ENCODE measurements around the gene C16orf95.
"Not testable (repeated sequence)": the region's sequence is repeated elsewhere in the genome, so short reads cannot be mapped to it uniquely, and the experiment has no call there.

C16orf95 gene, protein sequence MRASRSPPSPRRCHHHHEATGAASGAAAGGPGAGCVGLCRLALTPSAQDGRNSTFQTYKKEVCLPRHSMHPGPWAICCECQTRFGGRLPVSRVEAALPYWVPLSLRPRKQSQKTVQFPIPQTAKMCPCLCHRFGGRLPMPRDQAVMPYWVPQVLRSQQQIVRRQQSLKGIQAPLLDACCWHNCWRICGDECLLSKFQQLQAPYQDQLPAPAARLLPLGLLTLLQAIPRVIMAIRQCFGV

DNA sequence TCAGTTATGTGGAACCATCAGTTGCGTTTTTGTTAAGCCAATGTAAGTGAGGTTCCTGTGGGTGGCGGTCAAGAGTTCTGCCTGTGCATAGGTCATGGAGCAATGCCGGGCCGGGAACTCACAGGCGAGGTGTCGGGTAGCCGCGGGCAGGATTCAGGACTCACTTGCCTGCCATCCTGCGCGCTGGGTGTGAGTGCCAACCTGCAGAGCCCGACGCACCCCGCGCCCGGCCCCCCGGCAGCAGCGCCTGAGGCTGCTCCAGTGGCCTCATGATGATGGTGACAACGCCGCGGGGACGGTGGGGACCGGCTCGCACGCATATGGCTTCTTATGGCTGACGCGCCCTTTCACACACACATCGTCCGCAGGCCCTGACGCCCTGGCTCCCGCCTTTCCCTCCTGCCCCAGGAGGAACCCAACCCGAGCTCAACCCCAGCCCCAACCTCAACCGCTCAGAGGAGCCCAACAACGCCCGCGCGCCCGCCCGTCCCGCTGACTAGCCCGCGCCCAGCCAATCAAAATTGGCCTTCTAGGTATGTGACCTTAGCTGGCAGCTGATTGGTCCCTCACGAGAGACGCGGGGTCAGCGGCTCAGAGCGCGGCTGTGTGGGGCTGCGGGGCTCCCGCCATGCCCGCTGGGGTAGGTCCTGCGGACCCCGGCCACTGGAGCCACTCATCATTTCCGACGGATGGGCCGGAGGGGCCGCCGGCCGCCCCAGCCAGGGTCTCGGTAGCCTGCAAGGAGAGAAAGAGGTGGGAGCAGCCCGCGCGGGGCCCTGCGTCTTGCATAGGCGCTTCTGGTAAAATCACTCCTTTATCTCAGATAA is at the start of gene C16orf95:
TSS of gene C16orf95 (minus strand) at position 470 of the 827 bp plus-strand sequence. CDS start at position 320, 150 bp downstream.
- peak; percentile 97 for DNase-seq

GRCh38 chr16:87366930-87367329 is 49.7 kb upstream of the C16orf95 start:
- DNase-seq: no peak

DNA sequence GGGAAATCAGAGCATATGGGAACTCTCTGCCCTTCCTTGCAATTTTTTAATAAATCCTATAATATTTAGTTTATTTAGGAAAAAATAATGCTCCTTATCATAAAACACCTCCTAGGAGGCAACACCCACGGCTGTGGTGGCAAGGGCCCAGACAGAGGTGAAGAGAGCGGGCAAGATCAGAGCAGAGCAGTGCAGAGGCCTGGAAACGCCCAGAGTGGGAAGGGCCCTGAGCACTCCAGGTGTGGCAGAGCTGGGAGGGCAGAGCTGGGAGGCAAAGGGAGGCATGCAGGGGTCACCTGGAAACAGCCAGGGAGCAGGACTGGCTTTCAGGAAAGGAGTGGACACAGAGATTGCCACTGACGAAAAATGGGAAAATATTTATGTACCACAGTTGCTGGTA is 49.1 kb upstream of the C16orf95 start:
- DNase-seq: no peak

GRCh38 chr16:87365021-87365713 is 48.0 kb upstream of the C16orf95 start:
- DNase-seq: no peak

DNA sequence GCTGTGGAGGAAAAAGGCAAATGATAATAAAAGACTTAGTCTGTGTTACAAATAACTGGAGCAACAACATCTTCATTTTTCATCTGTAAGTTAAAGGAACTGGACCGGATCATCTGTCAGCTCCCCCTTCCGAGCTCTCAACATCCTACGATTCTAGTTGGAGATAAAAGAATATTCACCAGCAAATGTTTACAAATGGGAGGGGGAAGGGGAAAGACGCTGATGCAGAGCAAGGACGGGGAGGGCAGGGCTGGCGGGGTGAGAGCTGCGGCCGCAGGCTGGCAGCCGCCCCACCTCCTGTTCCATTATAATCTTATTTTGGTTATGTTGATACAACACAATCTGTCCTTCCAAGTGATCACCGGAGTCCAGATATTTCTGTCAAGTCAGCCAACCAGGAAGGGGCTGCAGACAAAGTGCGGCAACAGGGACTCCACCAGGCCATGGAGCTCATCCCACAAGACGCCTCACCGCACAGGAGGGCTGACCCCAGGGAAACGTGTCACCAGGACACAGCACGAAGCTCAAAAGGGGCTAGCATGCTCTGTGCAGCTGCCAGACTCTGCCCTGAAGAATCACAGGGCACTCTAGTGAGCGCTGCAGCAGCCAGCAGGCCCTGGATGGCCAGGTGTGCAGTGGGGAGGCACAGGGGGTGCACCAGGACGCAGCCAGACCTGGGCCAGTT is 46.7 kb upstream of the C16orf95 start:
- DNase-seq: no peak

GRCh38 chr16:87362828-87363559 is 45.8 kb upstream of the C16orf95 start:
- DNase-seq: not testable (repeated sequence)

GRCh38 chr16:87361916-87362619 is 44.9 kb upstream of the C16orf95 start:
- DNase-seq: no peak

DNA sequence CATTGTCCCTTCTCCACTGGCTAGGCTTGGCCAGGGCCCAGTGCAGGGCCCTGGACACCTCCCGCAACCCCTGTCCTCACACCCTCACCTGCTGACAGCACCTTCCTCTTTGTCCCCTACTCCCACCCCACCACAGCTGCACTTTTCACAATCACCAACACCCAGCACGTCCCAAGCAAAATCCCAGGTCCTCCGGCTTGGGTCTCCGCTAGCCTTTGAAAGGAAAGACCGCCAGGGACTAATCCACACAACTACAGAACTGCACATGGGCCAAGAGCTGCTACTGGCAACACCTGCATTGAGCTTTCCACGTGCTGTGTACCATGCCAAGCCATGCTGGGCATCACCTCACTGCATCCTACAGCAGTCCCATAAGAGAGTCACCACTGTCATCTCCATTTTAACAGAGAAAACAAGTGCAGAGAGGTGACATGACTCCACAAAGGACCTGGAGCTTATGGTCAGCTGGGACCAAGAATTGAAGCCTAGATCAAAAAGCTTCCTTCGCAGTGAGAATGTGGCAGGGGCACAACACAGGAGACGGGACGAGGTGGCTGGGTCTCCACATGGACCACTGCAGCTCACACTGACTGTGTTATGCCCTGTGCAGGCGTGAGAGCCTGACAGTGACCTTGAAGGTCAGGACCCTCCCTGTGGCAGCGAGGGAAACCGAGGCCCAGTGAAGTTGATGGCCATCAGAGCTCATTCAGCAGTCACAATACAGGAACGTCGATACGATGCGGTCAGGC is 43.8 kb upstream of the C16orf95 start:
- DNase-seq: no peak

DNA sequence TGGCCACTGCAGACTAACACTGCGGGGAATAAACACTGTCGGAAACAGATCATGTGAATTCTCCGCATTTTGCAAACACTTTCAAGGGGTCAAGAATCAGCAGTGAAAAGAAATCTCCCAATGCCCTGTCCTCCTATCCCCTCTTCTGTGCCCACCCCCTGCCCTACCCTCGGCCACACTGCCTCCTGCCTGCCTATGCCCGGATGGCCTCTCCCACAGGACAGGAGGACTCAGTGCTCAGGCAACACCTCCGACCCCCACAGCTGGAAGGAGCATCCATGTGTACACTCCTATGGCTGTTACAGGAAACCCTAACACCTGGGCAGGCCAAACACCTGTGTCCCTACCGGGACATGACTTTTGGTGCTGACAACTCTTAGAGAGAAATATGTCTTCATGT is 41.9 kb upstream of the C16orf95 start:
- no peak for DNase-seq

DNA sequence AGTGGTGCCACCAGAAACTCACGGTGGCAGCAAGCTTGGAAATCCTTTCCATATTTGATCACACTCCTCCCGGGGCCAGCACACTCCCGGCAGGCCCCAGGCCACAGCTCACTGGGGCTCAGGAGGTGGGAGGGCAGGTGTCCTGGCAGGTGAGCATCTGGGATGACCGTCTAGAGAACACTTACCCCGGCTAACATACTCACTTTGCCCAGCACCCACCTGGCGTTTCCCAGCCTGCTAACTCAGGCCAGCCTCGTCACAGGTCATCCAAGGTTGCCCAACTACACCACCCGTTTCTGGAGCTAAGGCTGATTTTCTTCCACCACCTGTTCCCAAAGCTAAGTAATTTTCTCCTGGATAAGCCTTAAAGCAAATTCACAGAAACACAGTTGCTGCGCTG is 41.5 kb upstream of the C16orf95 start:
- no peak for DNase-seq

- DNase-seq: no peak
Observed at GRCh38 chr16:87358250-87358649, 41.1 kb upstream of the C16orf95 start.

DNA sequence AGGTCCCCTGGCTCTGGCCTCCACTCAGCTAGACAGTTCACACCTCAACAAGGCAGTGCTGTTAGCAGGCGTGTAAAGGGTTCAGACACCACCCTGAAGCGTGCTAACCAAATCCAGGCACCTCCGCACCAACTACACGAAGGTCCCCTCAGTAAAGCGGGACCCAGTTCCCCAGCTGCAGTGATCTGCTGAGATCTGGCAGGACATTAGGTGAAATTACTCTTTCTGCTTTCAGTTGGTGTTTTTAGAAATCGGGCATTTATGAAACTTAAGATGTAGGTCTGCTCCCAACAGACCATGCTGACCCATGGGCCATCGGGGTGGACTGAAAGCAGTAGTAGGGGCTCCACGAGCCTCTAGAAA is 39.3 kb upstream of the C16orf95 start:
- DNase-seq: no peak

GRCh38 chr16:87353613-87354012 is 36.4 kb upstream of the C16orf95 start:
- no peak for DNase-seq

DNA sequence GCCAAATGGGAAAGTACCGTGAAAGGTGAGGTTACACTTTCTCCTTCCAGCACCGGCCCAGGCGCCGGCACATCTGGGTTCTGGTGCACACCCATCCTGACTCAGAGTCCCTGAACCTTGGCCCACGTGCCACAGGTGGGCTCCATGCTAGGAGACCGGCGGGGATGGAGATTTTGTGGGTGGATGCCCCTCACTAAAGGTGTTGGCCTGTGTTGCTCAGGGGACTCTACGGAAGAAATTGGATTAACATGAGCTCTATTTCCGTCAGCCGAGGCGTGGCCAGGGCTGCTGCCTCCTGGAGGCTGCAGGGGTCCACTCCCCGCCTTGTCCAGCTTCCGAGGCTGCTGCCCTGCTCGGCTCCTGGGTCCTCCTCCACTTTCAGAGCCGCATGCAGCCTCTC is 35.6 kb upstream of the C16orf95 start:
- DNase-seq: no peak

DNA sequence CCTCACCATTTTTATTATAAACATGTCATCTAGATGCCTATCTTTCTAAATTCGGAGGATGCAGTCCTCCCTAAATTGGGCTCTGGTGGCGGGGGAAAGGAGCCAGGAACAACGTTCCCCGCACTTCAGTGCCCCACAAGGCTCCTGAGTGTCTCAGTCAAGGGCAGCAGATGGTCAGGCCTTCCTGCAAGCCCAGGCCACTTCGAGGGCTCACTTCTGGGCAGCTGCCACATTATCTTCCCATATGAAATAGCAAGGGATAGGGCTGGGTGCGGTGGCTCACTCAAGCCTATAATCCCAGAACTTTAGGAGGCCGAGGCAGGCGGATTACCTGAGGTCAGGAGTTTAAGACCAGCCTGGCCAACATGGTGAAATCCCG is 34.1 kb upstream of the C16orf95 start:
- no peak for DNase-seq

DNA sequence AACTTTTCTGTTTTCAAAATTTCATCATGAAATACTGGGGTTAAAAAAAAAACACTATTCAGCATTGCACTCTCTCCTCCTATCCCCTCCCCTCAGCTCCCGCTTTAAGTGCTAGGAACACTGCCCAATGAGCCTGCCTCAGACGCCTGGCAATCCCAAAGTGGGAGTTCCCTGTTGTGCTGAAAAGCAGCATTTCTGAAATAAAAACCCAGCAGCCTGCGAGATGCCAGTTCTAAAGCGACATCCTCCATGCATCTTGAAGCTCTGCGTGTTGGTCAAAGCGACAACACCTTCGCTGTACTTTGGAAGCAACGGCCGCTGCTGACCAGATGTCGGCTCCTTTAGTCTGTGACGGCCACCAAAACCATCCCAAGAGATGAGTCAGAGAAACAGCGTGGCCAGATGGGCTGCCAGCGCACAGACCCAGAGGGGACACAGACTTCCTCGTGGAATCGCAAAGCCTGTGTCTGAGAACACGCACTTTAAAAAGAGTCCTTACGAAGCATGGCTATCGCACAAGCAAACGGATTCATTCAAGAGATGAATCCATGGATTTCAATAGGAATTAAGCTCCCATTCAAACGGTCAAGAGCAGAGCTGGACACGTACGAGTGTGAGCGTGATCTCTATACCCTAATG is 33.6 kb upstream of the C16orf95 start:
- no peak for DNase-seq

- no peak for DNase-seq
Observed at GRCh38 chr16:87350031-87350430, 32.8 kb upstream of the C16orf95 start.

- no peak for DNase-seq
Observed at GRCh38 chr16:87348616-87349157, 31.5 kb upstream of the C16orf95 start.

GRCh38 chr16:87347932-87348615 is 30.9 kb upstream of the C16orf95 start:
- no peak for DNase-seq

All from hematopoietic multipotent progenitor cell treated with erythropoietin and hydrocortisone succinate and interleukin-3 and kit ligand, for 6 days (in vitro differentiated cells).